Loucy (cell line): ENCODE measurements around the gene ZNF467.

Experiments
- H2AFZ ChIP-seq: fragments of 200-600 bp; sonication (generic); 2 replicates; pipeline ENCODE4 v1.6.0; 2016; ENCODE audit warnings: antibody characterized with exemption, mild to moderate bottlenecking, low read length, moderate library complexity
- H3F3A ChIP-seq: fragments of 200-600 bp; 2 replicates; pipeline ENCODE4 v1.6.0; 2016; ENCODE audit warnings: antibody characterized with exemption, low read depth, mild to moderate bottlenecking
- H3K27me3 ChIP-seq: fragments of 200-600 bp; sonication (generic); 2 replicates; pipeline ENCODE4 v1.6.1; 2014; ENCODE audit warnings: low read length, mild to moderate bottlenecking; ENCODE audit not compliant: insufficient read depth, poor library complexity, severe bottlenecking
- H3K36me3 ChIP-seq: fragments of 200-600 bp; sonication (generic); 2 replicates; pipeline ENCODE4 v1.6.1; 2016; ENCODE audit warnings: low read length; ENCODE audit not compliant: insufficient read depth
- H3K4me1 ChIP-seq: fragments of 200-600 bp; sonication (generic); 2 replicates; pipeline ENCODE4 v1.5.1; 2014; ENCODE audit warnings: low read length, mild to moderate bottlenecking; ENCODE audit not compliant: insufficient read depth, poor library complexity, severe bottlenecking
- H3K4me2 ChIP-seq: fragments of 200-600 bp; sonication (generic); 2 replicates; pipeline ENCODE4 v1.6.0; 2014; ENCODE audit warnings: antibody characterized with exemption, low read length, low read depth, mild to moderate bottlenecking; ENCODE audit not compliant: poor library complexity, severe bottlenecking
- H3K4me3 ChIP-seq: fragments of 200-600 bp; sonication (generic); 2 replicates; pipeline ENCODE4 v1.5.1; 2014; ENCODE audit warnings: low read length, mild to moderate bottlenecking, mixed read lengths; ENCODE audit not compliant: poor library complexity, severe bottlenecking
- H3K79me2 ChIP-seq: fragments of 200-600 bp; sonication (generic); 2 replicates; pipeline ENCODE4 v1.6.1; 2014; ENCODE audit warnings: low read length; ENCODE audit not compliant: insufficient read depth
- H3K9ac ChIP-seq: fragments of 200-600 bp; sonication (generic); 2 replicates; pipeline ENCODE4 v1.6.0; 2014; ENCODE audit warnings: mild to moderate bottlenecking, low read depth, low read length, moderate library complexity; ENCODE audit not compliant: poor library complexity, severe bottlenecking
- H3K9me2 ChIP-seq: fragments of 200-600 bp; sonication (generic); replicated peaks from 2 replicates; pipeline ENCODE4 v1.6.1; 2016; ENCODE audit warnings: low read depth, low read length, mixed read lengths
- H3K9me3 ChIP-seq: fragments of 200-600 bp; sonication (generic); 2 replicates; pipeline ENCODE4 v1.6.1; 2014; ENCODE audit warnings: mild to moderate bottlenecking, antibody characterized with exemption, low read length, low read depth; ENCODE audit not compliant: insufficient read depth
- H4K20me1 ChIP-seq: fragments of 200-600 bp; sonication (generic); 2 replicates; pipeline ENCODE4 v1.6.0; 2014; ENCODE audit warnings: antibody characterized with exemption, low read length, mild to moderate bottlenecking; ENCODE audit not compliant: insufficient read depth, poor library complexity, severe bottlenecking
- EZH2phosphoT487 ChIP-seq: fragments of 200-600 bp; IDR thresholded peaks from 2 replicates; pipeline ENCODE4 v1.6.1; 2018; ENCODE audit warnings: antibody characterized with exemption, mild to moderate bottlenecking, moderate library complexity, borderline replicate concordance
- TF ChIP-seq, protein P1 (sequence below): fragments of 200-600 bp; sonication (generic); conservative IDR thresholded peaks from 2 replicates; pipeline ENCODE4 v1.5.1; 2014; ENCODE audit warnings: mild to moderate bottlenecking, antibody characterized with exemption, low read length

ZNF467 gene

GRCh38 chr7:149781921-149782320 is 8.5 kb upstream of the ZNF467 start:
- Histone ChIP-seq H3K27me3 (no peaks in the 10 kb centered on the region), H3K4me3 (no peak overlapping the region), H3K9ac (no peak overlapping the region), H3K9me2 (no peaks in the 10 kb centered on the region), H3K36me3 (no peaks in the 10 kb centered on the region), H3K79me2 (no peaks in the 10 kb centered on the region), H3F3A (no peaks in the 10 kb centered on the region), H4K20me1 (no peaks in the 10 kb centered on the region), H2AFZ (no peak overlapping the region), H3K9me3 (no peaks in the 10 kb centered on the region), H3K4me2 (no peak overlapping the region), H3K4me1 (no peaks in the 10 kb centered on the region)
- TF ChIP-seq, protein P1, sequence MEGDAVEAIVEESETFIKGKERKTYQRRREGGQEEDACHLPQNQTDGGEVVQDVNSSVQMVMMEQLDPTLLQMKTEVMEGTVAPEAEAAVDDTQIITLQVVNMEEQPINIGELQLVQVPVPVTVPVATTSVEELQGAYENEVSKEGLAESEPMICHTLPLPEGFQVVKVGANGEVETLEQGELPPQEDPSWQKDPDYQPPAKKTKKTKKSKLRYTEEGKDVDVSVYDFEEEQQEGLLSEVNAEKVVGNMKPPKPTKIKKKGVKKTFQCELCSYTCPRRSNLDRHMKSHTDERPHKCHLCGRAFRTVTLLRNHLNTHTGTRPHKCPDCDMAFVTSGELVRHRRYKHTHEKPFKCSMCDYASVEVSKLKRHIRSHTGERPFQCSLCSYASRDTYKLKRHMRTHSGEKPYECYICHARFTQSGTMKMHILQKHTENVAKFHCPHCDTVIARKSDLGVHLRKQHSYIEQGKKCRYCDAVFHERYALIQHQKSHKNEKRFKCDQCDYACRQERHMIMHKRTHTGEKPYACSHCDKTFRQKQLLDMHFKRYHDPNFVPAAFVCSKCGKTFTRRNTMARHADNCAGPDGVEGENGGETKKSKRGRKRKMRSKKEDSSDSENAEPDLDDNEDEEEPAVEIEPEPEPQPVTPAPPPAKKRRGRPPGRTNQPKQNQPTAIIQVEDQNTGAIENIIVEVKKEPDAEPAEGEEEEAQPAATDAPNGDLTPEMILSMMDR, result no peak
- TF ChIP-seq EZH2phosphoT487, result no peak

- H3K4me1 ChIP-seq, result no peaks in the 10 kb centered on the region
- H3K4me3 ChIP-seq, result no peak overlapping the region
- H3K9me2 ChIP-seq, result no peaks in the 10 kb centered on the region
- no peak overlapping the region for H3K9ac ChIP-seq
- no peaks in the 10 kb centered on the region for H3K79me2 ChIP-seq
- H3K36me3 ChIP-seq, result no peaks in the 10 kb centered on the region
- H3K27me3 ChIP-seq, result no peaks in the 10 kb centered on the region
- no peaks in the 10 kb centered on the region for H3F3A ChIP-seq
- no peak overlapping the region for H2AFZ ChIP-seq
- no peak overlapping the region for H3K4me2 ChIP-seq
- no peaks in the 10 kb centered on the region for H3K9me3 ChIP-seq
- no peaks in the 10 kb centered on the region for H4K20me1 ChIP-seq
- TF ChIP-seq EZH2phosphoT487, result no peak
- TF ChIP-seq, protein P1, result no peak
Observed at GRCh38 chr7:149780636-149781419, 7.4 kb upstream of the ZNF467 start.

- H2AFZ ChIP-seq, result no peak overlapping the region
- H3K36me3 ChIP-seq, result no peaks in the 10 kb centered on the region
- H3K79me2 ChIP-seq, result no peaks in the 10 kb centered on the region
- H3K9ac ChIP-seq, result no peak overlapping the region
- H3K9me3 ChIP-seq, result no peaks in the 10 kb centered on the region
- H3K4me3 ChIP-seq, result no peak overlapping the region
- H3K9me2 ChIP-seq, result no peaks in the 10 kb centered on the region
- no peaks in the 10 kb centered on the region for H3K27me3 ChIP-seq
- no peak for TF ChIP-seq EZH2phosphoT487
- TF ChIP-seq, protein P1, result no peak
- H4K20me1 ChIP-seq, result no peaks in the 10 kb centered on the region
- H3F3A ChIP-seq, result no peaks in the 10 kb centered on the region
- no peaks in the 10 kb centered on the region for H3K4me1 ChIP-seq
- H3K4me2 ChIP-seq, result no peak overlapping the region
Observed at GRCh38 chr7:149780056-149780455, 6.7 kb upstream of the ZNF467 start.
